OCI-M1 (cell line): ENCODE results near the gene PLD3.

ENCODE experiments used
- DNase-seq: peaks from one replicate; lab custom pipeline; 2025; lab: John Stamatoyannopoulos, UW

PLD3 gene

DNA sequence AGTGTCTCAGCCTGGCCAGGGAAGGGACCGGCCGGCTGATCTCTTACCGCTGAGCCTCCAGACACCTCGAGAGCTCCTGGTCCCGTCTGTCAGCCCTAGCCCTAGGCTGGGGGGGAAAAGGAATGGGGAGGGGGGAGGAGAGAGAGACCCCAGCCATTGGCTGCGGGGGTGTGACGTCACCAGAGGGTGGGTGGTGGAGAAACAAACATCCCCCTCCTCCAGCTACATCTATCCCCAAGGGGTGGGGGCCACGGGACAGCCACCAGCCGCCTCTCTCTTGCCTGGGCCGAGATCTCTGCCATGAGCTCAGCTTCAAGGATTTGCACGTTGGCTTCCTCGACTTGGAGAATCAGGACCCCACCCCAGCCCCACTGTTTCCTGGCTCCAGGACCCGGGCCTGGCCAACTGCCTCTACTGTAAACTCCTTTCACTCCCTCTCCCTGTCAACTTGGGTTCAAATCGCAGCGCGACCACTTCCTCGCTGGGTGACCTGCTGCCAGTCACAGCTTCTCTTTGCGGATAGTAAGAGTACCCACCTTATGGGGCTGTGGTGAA, 64.9 kb downstream of the PLD3 start, which contains the start of gene PRX:
PRX (minus strand) TSS at position 88 of the 555 bp plus-strand sequence. CDS start 5,446 bp downstream, outside the sequence.
- no peak for DNase-seq

DNA sequence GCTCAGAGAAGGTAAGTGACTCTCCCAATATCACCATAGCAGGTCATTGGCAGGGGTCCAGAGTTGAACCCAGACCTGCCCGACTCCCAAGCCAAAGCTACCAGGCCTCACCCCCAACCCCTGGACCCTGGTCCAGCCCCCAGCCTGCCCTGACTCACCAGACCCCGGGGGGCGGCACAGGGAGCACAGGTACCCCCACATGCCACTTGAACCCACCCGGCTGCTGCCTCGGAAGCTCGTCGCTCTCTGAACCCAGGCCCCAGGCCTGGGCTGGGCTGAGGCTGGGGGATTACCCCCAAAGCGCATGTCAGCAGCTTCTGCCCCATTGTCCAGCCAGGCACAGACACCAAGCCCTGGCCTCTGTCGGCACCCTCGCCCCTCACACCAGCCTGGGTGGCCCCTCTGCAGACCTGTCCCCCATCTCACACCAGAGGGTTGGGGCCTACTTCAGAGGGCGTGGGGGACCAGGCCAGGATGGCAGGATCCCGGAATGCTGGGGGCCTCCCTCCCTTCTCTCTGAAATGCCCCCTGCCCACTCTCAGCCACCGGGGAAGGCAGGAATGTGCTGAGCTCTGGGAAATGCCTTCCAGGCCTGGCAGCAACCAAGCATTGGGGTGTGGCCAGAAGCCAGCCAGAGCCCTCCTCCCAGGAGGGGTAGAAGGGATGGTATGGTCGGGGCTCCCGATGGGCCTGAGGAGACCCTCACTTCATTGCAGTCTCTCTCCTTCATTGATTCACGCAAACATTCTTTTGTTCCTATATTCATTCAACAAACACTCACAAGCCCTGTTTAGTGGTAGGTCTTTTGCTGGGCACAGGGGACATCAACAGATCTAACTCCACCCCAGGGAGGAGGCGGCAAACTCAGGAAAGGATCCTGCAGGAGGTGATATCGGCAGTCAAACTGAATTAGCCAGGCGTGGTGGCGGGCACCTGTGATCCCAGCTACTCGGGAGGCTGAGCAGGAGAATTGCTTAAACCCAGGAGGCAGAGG, 66.3 kb downstream of the PLD3 start:
- DNase-seq = no peak

DNA sequence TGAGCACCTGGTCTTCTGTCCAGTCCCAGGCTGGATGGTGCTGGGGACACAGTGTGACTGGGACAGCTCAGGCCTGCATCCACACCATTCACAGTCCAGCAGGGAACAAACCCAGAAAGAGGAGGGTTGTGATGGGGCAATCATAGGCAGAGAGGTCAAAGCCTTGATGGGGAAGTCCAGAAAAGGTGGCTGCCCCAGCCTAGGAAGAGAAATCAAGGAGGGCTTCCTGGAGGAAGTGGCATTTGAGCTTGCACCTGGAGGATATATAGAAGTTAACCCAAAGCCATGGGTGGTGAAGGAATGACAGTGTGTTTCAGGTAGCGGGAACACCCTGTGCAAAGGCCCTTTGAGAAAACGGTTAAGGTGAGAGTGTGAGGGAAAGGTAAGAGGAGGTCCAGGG, 67.3 kb downstream of the PLD3 start:
- no peak for DNase-seq

DNA sequence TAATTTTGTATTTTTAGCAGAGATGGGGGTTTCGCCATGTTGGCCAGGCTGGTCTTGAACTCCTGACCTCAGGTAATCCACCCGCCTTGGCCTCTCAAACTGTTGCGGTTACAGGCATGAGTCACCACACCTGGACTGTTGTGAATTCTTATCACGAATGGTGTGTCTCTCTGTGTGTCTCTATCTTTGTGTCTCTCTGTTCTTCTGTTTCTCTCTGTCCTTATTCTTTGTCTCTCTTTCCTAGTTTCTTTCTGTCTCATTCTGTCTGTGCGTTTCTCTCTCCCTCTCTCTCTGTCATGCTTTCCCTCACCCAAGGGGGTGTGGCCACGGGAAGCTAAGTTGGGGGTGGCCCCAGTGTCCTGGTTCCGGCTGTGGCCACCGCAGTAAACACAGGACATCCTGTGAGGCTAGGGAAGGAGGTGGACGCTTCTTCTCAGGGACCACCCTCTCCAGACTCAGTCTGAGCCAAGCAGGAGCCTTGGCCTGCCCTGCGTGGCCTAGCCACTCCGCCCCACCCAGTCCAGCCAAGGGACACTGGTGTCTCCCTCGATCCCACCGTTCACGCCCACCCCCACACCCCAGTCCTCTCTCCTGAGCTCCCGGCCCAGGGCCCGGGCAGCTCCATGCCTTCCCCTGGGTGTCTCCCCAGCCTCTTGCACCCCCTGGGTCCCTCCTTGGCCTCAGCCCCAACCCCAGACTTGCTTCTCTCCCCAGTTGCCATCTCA, 68.6 kb downstream of the PLD3 start:
- peak; percentile 52 for DNase-seq

DNA sequence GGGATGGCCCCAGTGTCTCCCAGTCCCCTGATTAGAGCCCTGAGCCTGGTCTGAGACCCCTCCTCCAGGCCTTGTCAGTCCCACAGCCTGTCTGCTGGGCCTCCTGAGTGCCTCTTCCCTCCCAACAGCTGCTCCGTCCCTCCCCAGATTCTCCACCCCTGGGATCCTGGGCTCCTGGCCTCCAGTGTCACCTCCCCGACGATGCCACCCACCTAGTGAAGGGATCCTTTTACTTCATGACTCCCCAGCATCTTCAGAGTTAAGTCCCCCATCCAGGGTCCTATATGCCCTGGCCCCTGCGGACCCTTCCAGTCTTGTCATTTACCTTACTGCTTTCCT, 69.1 kb downstream of the PLD3 start:
- no peak for DNase-seq

DNA sequence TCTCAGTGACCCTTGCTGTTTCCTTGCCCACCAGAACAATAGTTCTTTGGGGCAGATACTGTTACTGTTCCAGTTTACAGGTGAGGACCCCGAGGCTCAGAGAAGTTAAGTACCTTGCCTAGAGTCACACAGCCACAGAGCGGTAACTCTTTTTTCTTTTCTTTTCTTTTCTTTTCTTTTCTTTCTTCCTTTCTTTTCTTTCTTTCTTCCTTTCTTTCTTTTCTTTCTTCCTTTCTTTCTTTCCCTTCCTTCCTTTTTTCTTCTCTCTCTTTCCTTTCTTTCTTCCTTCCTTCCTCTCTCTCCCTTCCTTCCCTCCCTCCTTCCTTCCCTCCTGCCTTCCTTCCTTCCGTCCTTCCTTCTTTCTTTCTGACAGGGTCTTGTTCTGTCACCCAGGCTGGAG, 69.5 kb downstream of the PLD3 start:
- DNase-seq = no peak

DNA sequence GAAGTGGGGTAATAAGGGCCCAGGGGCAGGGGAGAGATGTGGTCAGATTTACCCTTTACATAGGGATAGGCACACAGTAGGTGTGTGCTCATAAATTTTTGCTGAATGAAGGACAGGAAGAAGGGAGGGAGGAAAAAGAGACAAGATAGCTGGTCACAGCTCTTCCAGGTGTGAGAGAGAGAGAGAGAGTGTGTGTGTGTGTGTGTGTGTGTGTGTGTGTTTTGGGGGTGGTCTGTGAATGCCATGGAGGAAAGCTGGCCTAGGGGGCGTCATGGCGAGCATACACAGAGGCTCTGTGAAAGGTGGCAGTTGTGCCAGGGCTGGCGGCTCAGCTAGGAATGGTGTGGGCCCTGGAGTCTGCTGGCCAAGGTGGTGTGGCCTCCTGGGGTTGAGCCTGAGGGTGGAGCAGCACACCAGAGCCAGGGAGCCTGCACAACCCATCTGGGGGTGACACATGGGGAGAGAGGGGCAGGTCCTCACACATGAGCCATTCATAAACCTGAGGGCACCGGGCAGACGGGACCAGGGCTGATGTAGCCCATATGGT, 70.6 kb downstream of the PLD3 start:
- DNase-seq = no peak

DNA sequence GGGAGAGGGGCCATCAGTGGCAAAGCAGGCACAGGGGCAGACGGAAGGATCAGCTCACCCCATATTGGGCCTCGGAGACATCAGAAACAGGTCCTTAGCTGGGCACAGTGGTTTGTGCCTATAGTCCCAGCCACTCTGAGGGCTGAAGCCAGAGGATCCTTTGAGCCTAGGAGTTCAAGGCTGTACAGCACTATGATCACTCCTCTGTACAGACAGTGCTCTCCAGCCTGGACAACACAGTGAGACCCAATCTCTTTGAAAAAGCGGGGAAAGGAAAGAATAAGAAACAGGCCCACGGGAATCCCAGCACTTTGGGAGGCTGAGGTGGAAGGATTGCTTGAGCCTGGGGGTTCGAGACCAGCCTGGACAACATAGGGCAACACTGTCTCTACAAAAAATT, 71.3 kb downstream of the PLD3 start:
- DNase-seq = no peak

DNA sequence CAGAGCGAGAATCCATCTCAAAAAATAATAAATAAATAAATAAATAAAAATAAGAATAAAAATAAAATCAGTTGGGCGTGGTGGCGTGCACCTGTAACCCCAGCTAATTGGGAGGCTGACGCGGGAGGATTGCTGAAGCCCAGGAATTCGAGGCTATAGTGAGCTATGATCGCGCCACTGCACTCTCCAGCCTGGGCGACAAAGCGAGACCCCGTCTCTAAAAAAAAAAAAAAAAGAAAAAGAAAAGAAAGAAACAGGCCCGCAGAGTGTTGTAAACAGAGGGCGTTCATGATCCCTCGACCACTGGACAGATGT, 71.9 kb downstream of the PLD3 start:
- DNase-seq = no peak

DNA sequence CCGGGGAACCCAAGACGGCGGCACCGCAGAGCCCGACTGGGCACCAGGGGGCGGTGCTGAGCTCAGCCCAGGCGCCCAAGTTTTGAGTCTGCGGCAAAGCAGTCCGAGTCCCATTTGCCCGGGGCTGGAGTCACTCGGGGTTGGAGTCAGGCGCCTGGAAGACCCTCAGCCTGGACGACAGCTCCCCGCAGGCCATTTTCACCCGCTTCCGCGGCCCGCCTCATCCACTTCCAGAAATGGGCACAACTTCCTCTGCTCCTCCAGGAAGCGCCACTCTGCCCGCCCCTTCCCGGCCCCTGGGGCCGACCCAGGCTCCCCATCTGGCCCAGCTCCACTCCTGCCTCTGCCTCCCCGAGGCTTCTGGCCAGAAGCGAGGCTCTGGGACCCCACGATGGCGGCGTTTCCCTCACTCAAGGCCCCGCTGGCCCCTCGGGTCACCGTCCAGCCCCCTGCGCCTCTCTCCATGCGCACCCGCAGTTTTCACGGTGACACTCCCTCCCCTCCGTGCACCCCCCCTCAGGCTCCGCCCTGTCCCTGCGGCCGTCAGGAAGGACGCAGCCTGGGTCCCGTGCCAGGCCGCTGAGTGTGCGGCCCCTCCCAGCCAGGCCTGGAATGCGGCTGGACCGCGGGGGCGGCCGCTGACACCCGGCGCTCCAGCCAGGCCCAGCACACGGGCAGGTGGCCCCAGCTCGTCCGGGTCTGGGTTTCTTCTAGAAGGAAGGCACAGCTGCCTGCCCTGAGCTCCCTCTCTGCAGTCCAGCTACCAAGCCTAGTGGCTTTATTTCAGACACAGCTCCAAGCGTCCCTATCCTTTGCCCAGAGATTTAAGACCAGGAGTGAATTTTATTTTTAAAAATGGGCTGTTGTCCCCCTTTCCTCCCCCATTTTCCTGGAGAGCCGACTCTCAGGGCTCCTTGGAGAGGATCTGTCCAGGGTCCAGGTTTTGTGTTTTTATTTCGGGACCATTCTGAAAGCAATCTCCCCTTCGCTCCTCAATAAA, 72.6 kb downstream of the PLD3 start:
- peak; percentile 97 for DNase-seq

DNA sequence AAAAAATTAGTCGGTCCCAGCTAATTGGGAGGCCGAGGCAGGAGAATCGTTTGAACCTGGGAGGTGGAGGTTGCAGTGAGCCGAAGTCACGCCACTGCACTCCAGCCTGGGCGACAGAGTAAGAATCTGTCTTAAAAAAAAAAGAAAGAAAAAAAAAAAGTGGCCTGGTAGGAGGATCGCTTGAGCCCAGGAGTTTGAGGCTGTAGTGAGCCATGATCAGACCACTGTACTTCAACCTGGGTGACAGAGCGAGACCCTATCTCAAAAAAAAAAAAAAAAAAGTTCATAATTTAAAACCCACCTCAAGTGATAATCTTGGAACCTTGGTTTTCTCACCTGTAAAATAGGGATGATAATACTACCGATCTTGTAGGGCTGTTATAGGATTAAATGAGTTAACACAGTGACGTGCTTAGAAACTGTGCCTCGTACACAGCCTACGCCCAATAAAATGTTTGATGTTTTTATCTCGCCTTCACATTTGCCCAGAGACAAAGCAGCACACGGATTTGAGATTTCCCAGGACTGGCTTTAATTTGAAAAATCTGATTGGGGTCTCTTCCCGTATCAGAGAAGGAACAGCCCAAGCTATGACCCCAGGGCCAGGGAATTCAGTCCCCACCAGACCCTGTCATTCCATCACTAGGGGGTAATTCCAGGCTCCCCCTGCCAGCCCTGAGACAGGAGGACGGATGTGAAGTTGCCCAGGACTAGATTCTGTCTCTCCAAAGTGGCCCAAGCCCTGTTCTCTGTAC, 73.7 kb downstream of the PLD3 start:
- DNase-seq = no peak

DNA sequence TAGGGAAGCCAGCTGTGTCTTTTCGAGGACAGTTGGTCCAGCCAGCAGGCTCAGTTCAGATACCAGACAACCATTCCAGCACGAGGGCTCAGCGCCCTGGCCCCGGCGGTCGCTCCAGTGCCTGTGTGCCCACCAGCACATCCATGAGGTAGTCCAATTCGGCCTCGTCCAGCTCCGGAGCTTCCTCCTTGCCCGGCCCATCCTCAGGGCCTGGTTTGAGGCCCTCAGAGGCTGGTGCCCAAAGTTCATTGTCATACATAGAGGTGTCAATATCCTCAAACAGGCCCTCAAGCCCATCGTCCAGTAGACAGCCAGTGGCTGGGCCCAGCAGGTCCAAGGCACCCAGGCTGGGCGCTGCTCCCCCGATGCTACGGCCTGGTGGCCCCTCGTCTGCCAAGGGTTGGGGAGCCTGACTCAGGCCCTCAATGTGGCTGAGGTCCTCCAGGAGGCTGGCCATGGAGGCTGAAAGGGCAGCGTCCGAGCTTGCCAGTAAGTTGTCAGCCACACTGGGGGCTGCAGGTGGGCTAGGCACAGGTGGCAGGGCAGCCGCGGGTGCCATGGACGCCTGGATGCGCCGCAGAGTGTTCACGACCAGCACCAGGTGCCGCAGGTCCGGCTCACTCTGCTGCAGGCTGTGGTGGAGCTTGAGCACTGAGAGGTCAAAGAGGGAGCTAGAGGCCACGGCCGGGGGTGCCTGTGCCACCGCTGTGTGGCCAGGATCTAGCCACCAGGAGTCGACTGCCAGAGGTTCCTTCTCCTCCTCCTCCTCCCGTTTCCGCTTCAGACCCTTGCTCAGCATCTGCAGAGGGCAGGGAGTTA, 74.5 kb downstream of the PLD3 start:
- no peak for DNase-seq

DNA sequence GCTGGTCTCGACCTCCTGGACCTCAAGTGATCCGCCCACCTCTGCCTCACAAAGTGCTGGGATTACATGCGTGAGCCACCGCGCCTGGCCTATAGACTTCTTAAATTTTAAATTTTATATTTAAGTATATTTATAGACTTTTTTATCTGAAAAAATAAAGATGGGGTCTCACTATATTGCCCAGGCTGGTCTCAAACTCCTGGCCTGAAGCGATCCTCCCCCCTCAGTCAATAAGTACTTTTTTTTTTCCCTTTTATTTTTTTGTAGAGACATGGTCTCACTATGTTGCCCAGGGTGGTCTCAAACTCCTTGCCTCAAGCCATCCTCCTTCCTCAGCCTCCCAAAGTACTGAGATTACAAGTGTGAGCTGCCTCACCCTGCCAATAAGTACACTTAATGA, 75.4 kb downstream of the PLD3 start:
- DNase-seq = no peak

DNA sequence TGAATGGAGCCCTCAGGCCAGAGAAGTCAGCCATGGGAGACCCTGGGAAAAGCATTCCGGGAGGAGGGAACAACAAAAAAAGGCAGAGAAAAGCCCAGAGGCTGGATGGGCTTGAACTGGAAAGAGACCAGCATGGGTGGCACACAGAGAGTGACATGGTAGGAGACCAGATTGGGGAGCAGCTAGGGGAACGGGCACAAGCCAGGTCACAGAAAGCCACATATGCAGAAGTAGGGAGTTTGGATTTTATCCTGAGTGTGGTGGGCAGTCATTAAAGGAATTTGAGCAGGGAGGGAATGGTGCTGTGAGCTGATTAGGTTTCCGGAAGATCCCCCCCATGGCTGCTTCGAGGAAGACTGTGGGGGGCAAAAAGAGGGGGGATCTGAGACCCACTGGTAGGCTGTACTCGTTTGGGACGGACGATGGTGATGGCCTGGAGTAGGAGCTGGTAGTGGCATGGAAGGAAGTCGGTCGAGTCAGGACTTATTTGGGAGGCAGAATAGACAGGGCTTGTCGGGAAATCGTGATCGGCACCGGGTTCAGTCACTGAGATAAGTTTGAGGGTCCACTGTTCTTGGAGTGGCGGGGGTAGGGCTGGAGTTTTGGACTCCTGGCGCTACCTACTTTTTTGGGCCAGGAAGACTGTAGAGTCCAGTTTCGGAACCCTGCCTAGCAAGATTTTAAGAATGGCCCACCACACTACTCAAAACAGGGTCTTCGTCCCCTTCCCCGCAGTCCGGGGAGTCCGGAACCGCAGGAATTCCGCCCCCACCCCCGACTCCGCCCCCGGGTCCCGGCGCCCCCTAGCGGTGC, 76.3 kb downstream of the PLD3 start:
- peak; percentile 77 for DNase-seq

DNA sequence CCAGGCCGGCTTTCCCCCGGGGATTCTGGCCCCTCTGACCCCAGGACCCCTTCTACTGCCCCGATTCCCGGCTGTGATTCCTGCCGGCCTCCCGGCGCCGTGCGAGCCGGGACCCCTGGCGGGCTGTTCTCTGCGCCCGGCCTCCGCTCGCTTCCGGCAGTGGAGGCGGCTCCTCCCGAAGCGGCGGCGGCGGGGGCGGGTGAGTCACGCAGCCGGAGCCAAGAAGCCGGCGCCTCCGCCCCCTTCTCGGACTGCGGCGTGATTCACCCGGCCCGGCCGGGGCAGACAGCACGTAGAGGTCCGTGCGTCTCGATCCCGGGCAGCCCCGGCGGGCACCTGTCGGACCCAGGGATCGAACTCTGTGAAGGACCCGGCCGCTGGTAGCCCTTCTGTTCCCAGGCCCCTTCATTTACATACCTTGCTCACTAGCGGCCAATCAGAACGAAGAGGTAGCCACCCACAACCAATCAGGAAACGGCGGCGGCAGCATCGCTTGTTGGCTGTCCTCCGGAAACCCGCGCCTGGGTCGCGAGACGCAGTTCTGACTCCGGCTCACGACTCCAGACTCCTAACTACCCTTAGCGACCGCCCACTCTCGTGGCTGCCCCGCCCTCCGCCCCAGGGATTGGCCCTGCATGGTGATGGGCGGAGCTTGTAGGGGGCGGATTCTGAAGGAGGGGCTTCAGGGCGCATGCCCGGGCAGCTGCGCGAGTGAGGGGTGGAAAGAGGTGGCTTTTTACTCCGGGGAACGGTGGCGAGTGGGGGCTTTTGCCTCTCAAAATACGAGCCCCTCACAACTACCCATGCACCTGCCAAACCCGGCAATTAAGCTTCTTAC, 77.2 kb downstream of the PLD3 start, which contains the start of gene SERTAD1:
SERTAD1 (minus strand) TSS at position 543 of the 838 bp plus-strand sequence. CDS start 2,446 bp downstream, outside the sequence.
- peak; percentile 100 for DNase-seq
